ENCODE results near the gene TBX4. TPM values are rescaled to one million over a fixed set of nuclear protein-coding genes. Genes with fewer than 3 reads are reported as not detected.

TBX4 gene
- total RNA-seq = 18.2 and 26.7 TPM in 2 replicates

GRCh38 chr17:61452301-61453290 lies at the start of gene TBX4:
Gene TBX4 (plus strand): TSS chr17:61452422. CDS start chr17:61456491, 4,069 bp downstream.

Other genes starting within 250 kb of the TBX4 start
- gene TBX2, start 52.6 kb upstream of the TBX4 start, total RNA-seq = 8.4 and 11.7 TPM in 2 replicates
- 0.13 and 0.22 TPM in 2 replicates for gene NACA2, start 138.8 kb downstream of the TBX4 start, total RNA-seq